ENCODE results near the gene PIGW. TPM values are rescaled to one million over a fixed set of nuclear protein-coding genes. Genes with fewer than 3 reads are reported as not detected.

The PIGW gene
- total RNA-seq, 2 experiments from 2014 or later, result 10.6 to 11.3 TPM

- no peaks in the 10 kb centered on the region for H3K27me3 Mint-ChIP-seq (ENCODE audit: low read depth)
- peaks cover 44% of the 10 kb centered on the region for H3K36me3 Mint-ChIP-seq (ENCODE audit: low read depth)
- H3K27ac Mint-ChIP-seq, result no peak overlapping the region
- H3K9me3 Mint-ChIP-seq, result no peaks in the 10 kb centered on the region
- no peaks in the 10 kb centered on the region for H3K4me1 Mint-ChIP-seq (ENCODE audit: low read depth)
- intact Hi-C loops (cut with micrococcal nuclease), result no loop called here
- H3K4me3 Mint-ChIP-seq, result no peak overlapping the region
- DNase-seq, result no peak
- CTCF ChIA-PET, result no interaction called here
Observed at GRCh38 chr17:36512641-36513040, 22.1 kb upstream of the PIGW start.

- no peak for DNase-seq
- H3K4me3 Mint-ChIP-seq, result no peak overlapping the region
- H3K27ac Mint-ChIP-seq, result no peak overlapping the region
- intact Hi-C loops (cut with micrococcal nuclease), result no loop called here
- H3K4me1 Mint-ChIP-seq (ENCODE audit: low read depth), result no peaks in the 10 kb centered on the region
- no peaks in the 10 kb centered on the region for H3K9me3 Mint-ChIP-seq
- H3K27me3 Mint-ChIP-seq (ENCODE audit: low read depth), result no peaks in the 10 kb centered on the region
- H3K36me3 Mint-ChIP-seq (ENCODE audit: low read depth), result peaks cover 49% of the 10 kb centered on the region
- CTCF ChIA-PET, result interaction anchor here (0.5 kb wide), 1 partner anchor 26 kb away, joined by 3 read pairs; no protein-coding TSS in a partner anchor
Observed at GRCh38 chr17:36514856-36515255, 19.9 kb upstream of the PIGW start.

GRCh38 chr17:36515837-36516236 is 18.9 kb upstream of the PIGW start:
- intact Hi-C loops (cut with micrococcal nuclease), result no loop called here
- CTCF ChIA-PET, result no interaction called here

DNA sequence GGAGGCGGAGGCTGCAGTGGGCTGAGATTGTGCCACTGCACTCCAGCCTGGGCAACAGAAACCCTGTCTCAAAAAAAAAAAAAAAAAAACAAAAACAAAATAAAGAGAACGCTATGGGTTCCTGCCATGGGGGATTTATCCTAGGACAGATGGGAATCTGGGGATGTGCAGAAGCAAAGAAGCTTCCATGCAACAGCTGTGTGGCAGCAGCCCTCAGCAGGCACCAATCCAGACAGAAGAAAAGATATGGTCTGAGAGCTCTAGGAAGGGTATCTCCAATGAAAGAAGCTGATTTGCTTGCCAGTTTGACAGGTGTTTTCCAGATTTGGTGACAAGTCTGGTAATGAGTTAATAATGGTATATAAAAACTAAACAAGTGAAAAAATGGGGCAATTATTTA is 11.7 kb upstream of the PIGW start:
- H3K9me3 Mint-ChIP-seq, result no peaks in the 10 kb centered on the region
- H3K4me1 Mint-ChIP-seq (ENCODE audit: low read depth), result peaks cover 26% of the 10 kb centered on the region
- H3K4me3 Mint-ChIP-seq, result no peak overlapping the region

More at GRCh38 chr17:36515837-36516236, 18.9 kb upstream of the PIGW start:
- Mint-ChIP-seq H3K27ac (no peak overlapping the region), H3K27me3 (ENCODE audit: low read depth) (no peaks in the 10 kb centered on the region), H3K9me3 (no peaks in the 10 kb centered on the region), H3K36me3 (ENCODE audit: low read depth) (peaks cover 52% of the 10 kb centered on the region), H3K4me3 (no peak overlapping the region), H3K4me1 (ENCODE audit: low read depth) (no peaks in the 10 kb centered on the region)
- no peak for DNase-seq

DNA sequence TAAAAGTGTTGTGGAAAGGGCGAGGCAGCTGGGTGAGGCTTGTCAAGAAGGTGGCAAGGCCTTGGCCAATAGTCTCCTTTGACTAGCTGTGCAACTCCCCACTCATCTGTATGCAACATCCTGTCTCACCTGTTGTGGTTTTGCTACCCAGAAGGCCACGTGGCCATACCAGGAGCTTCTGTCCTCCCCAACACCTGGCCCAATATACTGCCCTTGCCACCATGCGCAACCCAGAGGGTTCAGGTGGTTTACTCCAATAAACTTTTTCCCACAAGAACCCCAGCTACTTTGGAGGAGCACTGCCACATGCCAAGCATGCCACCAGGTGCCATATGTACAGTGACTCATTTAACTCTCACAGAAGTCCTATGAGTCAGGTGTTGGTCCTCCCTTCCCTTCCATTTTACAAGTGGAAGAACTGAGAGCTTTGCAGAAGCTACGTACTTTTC is 10.3 kb upstream of the PIGW start:
- Mint-ChIP-seq H3K27me3 (ENCODE audit: low read depth) (no peaks in the 10 kb centered on the region), H3K4me1 (ENCODE audit: low read depth) (peaks cover 29% of the 10 kb centered on the region), H3K4me3 (no peak overlapping the region), H3K36me3 (ENCODE audit: low read depth) (peaks cover 66% of the 10 kb centered on the region), H3K27ac (peak overlapping the region; percentile 15), H3K9me3 (no peaks in the 10 kb centered on the region)
- peak; percentile 31 for DNase-seq
- intact Hi-C loops (cut with micrococcal nuclease), result loop anchor here (1.0 kb wide), 1 partner anchor 10 kb away; the partner anchor contains the start of genes MYO19 and PIGW
- CTCF ChIA-PET, result interaction anchor here (0.6 to 0.9 kb wide), 2 partner anchors 28 to 551 kb away, joined by 3 read pairs; no protein-coding TSS in a partner anchor

More for the DNA sequence above, 11.7 kb upstream of the PIGW start:
- Mint-ChIP-seq H3K36me3 (ENCODE audit: low read depth) (peaks cover 72% of the 10 kb centered on the region), H3K27ac (no peak overlapping the region), H3K27me3 (ENCODE audit: low read depth) (no peaks in the 10 kb centered on the region)
- CTCF ChIA-PET, result no interaction called here
- intact Hi-C loops (cut with micrococcal nuclease), result no loop called here
- no peak for DNase-seq

GRCh38 chr17:36525113-36525512 is 9.7 kb upstream of the PIGW start:
- Mint-ChIP-seq H3K27me3 (ENCODE audit: low read depth) (no peaks in the 10 kb centered on the region), H3K36me3 (ENCODE audit: low read depth) (peaks cover 63% of the 10 kb centered on the region), H3K27ac (peak overlapping the region; percentile 82), H3K4me3 (no peak overlapping the region), H3K4me1 (ENCODE audit: low read depth) (peaks cover 29% of the 10 kb centered on the region), H3K9me3 (no peaks in the 10 kb centered on the region)
- CTCF ChIA-PET, result no interaction called here
- DNase-seq, result no peak
- intact Hi-C loops (cut with micrococcal nuclease), result no loop called here

DNA sequence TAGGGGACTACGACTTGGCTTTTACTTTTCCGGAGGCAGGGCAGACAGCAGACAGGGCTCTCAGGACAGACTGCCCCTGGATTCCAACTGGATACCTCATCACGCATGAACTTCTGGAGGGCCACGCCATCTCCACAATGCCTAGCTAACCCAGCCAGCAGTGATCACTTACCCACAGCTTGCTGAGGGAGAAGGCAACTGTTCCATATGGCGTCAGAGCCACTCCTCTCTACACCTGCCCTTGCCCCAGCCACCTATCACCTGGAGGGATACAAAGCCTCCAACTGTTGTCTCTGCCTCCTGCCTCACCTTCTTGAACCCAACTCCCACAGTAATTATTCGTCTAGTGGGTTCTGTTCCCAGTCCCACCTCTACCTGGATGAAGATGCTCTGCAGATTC is 8.9 kb upstream of the PIGW start:
- no peaks in the 10 kb centered on the region for H3K27me3 Mint-ChIP-seq (ENCODE audit: low read depth)
- H3K9me3 Mint-ChIP-seq, result no peaks in the 10 kb centered on the region
- H3K27ac Mint-ChIP-seq, result peak overlapping the region; percentile 35
- peaks cover 29% of the 10 kb centered on the region for H3K4me1 Mint-ChIP-seq (ENCODE audit: low read depth)
- H3K4me3 Mint-ChIP-seq, result no peak overlapping the region
- intact Hi-C loops (cut with micrococcal nuclease), result no loop called here
- H3K36me3 Mint-ChIP-seq (ENCODE audit: low read depth), result peaks cover 58% of the 10 kb centered on the region
- CTCF ChIA-PET, result no interaction called here
- no peak for DNase-seq

GRCh38 chr17:36527621-36528250 is 7.1 kb upstream of the PIGW start:
- Mint-ChIP-seq H3K27me3 (ENCODE audit: low read depth) (no peaks in the 10 kb centered on the region), H3K4me1 (ENCODE audit: low read depth) (peaks cover 38% of the 10 kb centered on the region), H3K9me3 (no peaks in the 10 kb centered on the region), H3K27ac (no peak overlapping the region), H3K4me3 (no peak overlapping the region), H3K36me3 (ENCODE audit: low read depth) (peaks cover 61% of the 10 kb centered on the region)
- intact Hi-C loops (cut with micrococcal nuclease), result no loop called here
- no peak for DNase-seq
- CTCF ChIA-PET, result interaction anchor here (0.8 kb wide), 1 partner anchor 24 kb away, joined by 3 read pairs; no protein-coding TSS in a partner anchor

DNA sequence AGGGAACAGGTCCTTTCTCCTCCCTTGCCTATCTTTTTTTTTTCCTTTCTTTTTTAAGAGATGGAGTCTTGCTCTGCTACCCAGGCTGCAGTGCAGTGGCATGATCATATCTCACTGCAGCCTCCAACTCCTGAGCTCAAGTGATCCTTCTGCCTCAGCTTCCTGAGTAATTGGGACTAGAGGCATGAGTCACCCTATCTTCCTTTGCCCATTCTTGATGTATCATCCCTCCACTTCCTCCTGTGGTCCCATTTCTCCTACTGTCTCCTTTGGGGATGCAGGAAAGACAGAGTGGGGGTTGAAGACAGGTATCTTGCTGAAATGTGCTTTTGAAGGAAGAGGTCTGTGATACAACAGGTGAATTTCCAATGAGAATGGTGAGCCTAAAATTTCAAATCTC is 5.7 kb upstream of the PIGW start:
- CTCF ChIA-PET, result interaction anchor here (0.6 kb wide), 1 partner anchor 53 kb away, joined by 3 read pairs; no protein-coding TSS in a partner anchor
- H3K27ac Mint-ChIP-seq, result no peak overlapping the region
- H3K36me3 Mint-ChIP-seq (ENCODE audit: low read depth), result peaks cover 65% of the 10 kb centered on the region
- no peak for DNase-seq
- no peak overlapping the region for H3K4me3 Mint-ChIP-seq
- peaks cover 49% of the 10 kb centered on the region for H3K4me1 Mint-ChIP-seq (ENCODE audit: low read depth)
- no peaks in the 10 kb centered on the region for H3K9me3 Mint-ChIP-seq
- no peaks in the 10 kb centered on the region for H3K27me3 Mint-ChIP-seq (ENCODE audit: low read depth)
- intact Hi-C loops (cut with micrococcal nuclease), result no loop called here

GRCh38 chr17:36532435-36532975 is 2.3 kb upstream of the PIGW start:
- no peak overlapping the region for H3K4me3 Mint-ChIP-seq
- no peak overlapping the region for H3K27ac Mint-ChIP-seq
- DNase-seq, result no peak
- H3K36me3 Mint-ChIP-seq (ENCODE audit: low read depth), result peaks cover 41% of the 10 kb centered on the region
- intact Hi-C loops (cut with micrococcal nuclease), result no loop called here
- H3K4me1 Mint-ChIP-seq (ENCODE audit: low read depth), result peaks cover 41% of the 10 kb centered on the region
- H3K27me3 Mint-ChIP-seq (ENCODE audit: low read depth), result no peaks in the 10 kb centered on the region
- CTCF ChIA-PET, result no interaction called here
- H3K9me3 Mint-ChIP-seq, result no peaks in the 10 kb centered on the region

GRCh38 chr17:36533935-36534839 is 600 bp upstream of the PIGW start:
- peaks cover 38% of the 10 kb centered on the region for H3K36me3 Mint-ChIP-seq (ENCODE audit: low read depth)
- intact Hi-C loops (cut with micrococcal nuclease), result loop anchor here (1.0 to 2.0 kb wide), 4 partner anchors 10 to 68 kb away; partner anchors contain the start of genes DHRS11 and ZNHIT3

GRCh38 chr17:36535669-36536081 is 888 bp downstream of the PIGW start:
- Mint-ChIP-seq H3K27me3 (ENCODE audit: low read depth) (no peaks in the 10 kb centered on the region), H3K4me1 (ENCODE audit: low read depth) (peaks cover 48% of the 10 kb centered on the region), H3K36me3 (ENCODE audit: low read depth) (peaks cover 34% of the 10 kb centered on the region), H3K9me3 (no peaks in the 10 kb centered on the region), H3K4me3 (peak overlapping the region; percentile 98), H3K27ac (peak overlapping the region; percentile 96)
- CTCF ChIA-PET, result interaction anchor here (1.7 to 3.1 kb wide), 2 partner anchors 11 to 15 kb away, joined by 4 to 13 read pairs; no protein-coding TSS in a partner anchor
- intact Hi-C loops (cut with micrococcal nuclease), result loop anchor here (1.0 to 2.0 kb wide), 3 partner anchors 9 to 55 kb away; partner anchors contain the start of genes DHRS11, GGNBP2 and ZNHIT3
- no peak for DNase-seq

More at GRCh38 chr17:36533935-36534839, 600 bp upstream of the PIGW start:
- Mint-ChIP-seq H3K4me3 (peak overlapping the region; percentile 98), H3K9me3 (no peaks in the 10 kb centered on the region), H3K27ac (peak overlapping the region; percentile 96), H3K4me1 (ENCODE audit: low read depth) (peaks cover 46% of the 10 kb centered on the region), H3K27me3 (ENCODE audit: low read depth) (no peaks in the 10 kb centered on the region)
- CTCF ChIA-PET, result interaction anchor here (0.6 to 3.1 kb wide), 7 partner anchors 10 to 51 kb away, joined by 3 to 13 read pairs (median 4); no protein-coding TSS in a partner anchor
- peak; percentile 53 for DNase-seq
